H1 (cell line): ENCODE measurements around the gene TTC23. TPM values are rescaled to one million over a fixed set of nuclear protein-coding genes. Genes with fewer than 3 reads are reported as not detected.

ENCODE experiments used
- CTCF ChIA-PET: fragments of 300-600 bp; sonication (Branson Sonifier 250); formaldehyde crosslinking; loops from one replicate; lab custom pipeline; 2021; ENCODE audit not compliant: partially characterized antibody; lab: Charles Lee
- POLR2A ChIA-PET: fragments of 300-600 bp; sonication (Branson Sonifier 250); formaldehyde crosslinking; loops from one replicate; lab custom pipeline; 2021; ENCODE audit warnings: inconsistent platforms; ENCODE audit not compliant: partially characterized antibody; lab: Charles Lee
- DNase-seq, 2 experiments: peaks; one replicate each; pipeline versions ENCODE4 v3.0.0 to v3.0.0-alpha.2; 2010 to 2022; ENCODE audit warnings: low spot score in 2 of 2, low read depth in 1 of 2, mixed read lengths in 1 of 2
- FAIRE-seq: peaks from 2 replicates; lab custom pipeline; 2011; peaks lifted over from hg19 to GRCh38; lab: Jason Lieb, UNC
- H2AFZ ChIP-seq: 2 replicates; pipeline ENCODE4 v1.8.1; 2012; ENCODE audit warnings: low read length, inconsistent platforms
- H2AK5ac ChIP-seq: 2 replicates; pipeline ENCODE4 v1.6.1; 2013; ENCODE audit warnings: low read depth, low read length
- H2BK120ac ChIP-seq: replicated peaks from 2 replicates; pipeline ENCODE3; 2013; ENCODE audit warnings: low read depth, low read length, inconsistent platforms
- H2BK12ac ChIP-seq: 2 replicates; pipeline ENCODE4 v1.6.1; 2013; ENCODE audit warnings: low read depth, low read length
- H2BK15ac ChIP-seq: 2 replicates; pipeline ENCODE4 v1.6.1; 2013; ENCODE audit warnings: low read length
- H2BK20ac ChIP-seq: 2 replicates; pipeline ENCODE4 v1.6.1; 2013; ENCODE audit warnings: low read length
- H2BK5ac ChIP-seq: 2 replicates; pipeline ENCODE4 v1.6.1; 2013; ENCODE audit warnings: low read depth, low read length
- H3K14ac ChIP-seq: 2 replicates; pipeline ENCODE4 v1.6.1; 2013; ENCODE audit warnings: inconsistent platforms; ENCODE audit not compliant: insufficient read length
- H3K18ac ChIP-seq: 2 replicates; pipeline ENCODE4 v1.6.1; 2013; ENCODE audit warnings: low read length; ENCODE audit errors: extremely low read depth
- H3K23ac ChIP-seq: 2 replicates; pipeline ENCODE4 v1.6.1; 2013; ENCODE audit warnings: inconsistent platforms; ENCODE audit not compliant: insufficient read length
- H3K23me2 ChIP-seq: 2 replicates; pipeline ENCODE4 v1.6.1; 2013; ENCODE audit warnings: low read depth, low read length
- H3K27ac ChIP-seq: 2 replicates; pipeline ENCODE4 v1.6.1; 2011; ENCODE audit warnings: low read depth, low read length, inconsistent platforms
- H3K27me3 ChIP-seq, 4 experiments: replicated peaks in 1 of 4; 1 replicate in 1 of 4; 2 replicates in 3 of 4; pipeline versions ENCODE4 v1.6.1 to v1.8.1; 2011 to 2013; ENCODE audit warnings: low read length in 3 of 4, mild to moderate bottlenecking in 3 of 4, inconsistent platforms in 2 of 4, mixed read lengths in 2 of 4, moderate library complexity in 1 of 4; ENCODE audit not compliant: control insufficient read depth in 3 of 4, insufficient read depth in 3 of 4; ENCODE audit errors: extremely low read depth in 1 of 4
- H3K36me3 ChIP-seq, 4 experiments: 2 replicates each; pipeline versions ENCODE4 v1.6.1 to v1.8.1; 2011 to 2013; ENCODE audit warnings: mild to moderate bottlenecking in 4 of 4, low read length in 3 of 4, moderate library complexity in 2 of 4, control low read depth in 1 of 4, inconsistent platforms in 1 of 4; ENCODE audit not compliant: insufficient read depth in 4 of 4, control insufficient read depth in 2 of 4
- H3K4ac ChIP-seq: replicated peaks from 2 replicates; pipeline ENCODE3; 2013; ENCODE audit warnings: low read length, low read depth, mixed read lengths, inconsistent platforms; ENCODE audit not compliant: insufficient read length
- H3K4me1 ChIP-seq, 4 experiments: replicated peaks in 1 of 4; 1 replicate in 1 of 4; 2 replicates in 3 of 4; pipeline versions ENCODE4 v1.6.1 to v1.8.1; 2011 to 2013; ENCODE audit warnings: low read length in 3 of 4, inconsistent platforms in 2 of 4, mixed read lengths in 1 of 4; ENCODE audit not compliant: insufficient read depth in 4 of 4, control insufficient read depth in 3 of 4
- H3K4me2 ChIP-seq, 2 experiments: 2 replicates each; pipeline versions ENCODE4 v1.6.1 to v1.8.1; 2011 to 2013; ENCODE audit warnings: low read depth in 2 of 2, low read length in 2 of 2, control low read depth in 1 of 2, inconsistent platforms in 1 of 2, mild to moderate bottlenecking in 1 of 2; ENCODE audit not compliant: insufficient read depth in 1 of 2
- H3K4me3 ChIP-seq, 4 experiments: fragments of 200-600, 300-600 bp in 1 of 4; sonication (generic), shearing (Covaris generic), sonication (Bioruptor Twin) in 1 of 4; 2 replicates each; pipeline versions ENCODE4 v1.5.1 to v1.8.1; 2011 to 2016; ENCODE audit warnings: low read length in 4 of 4, low read depth in 3 of 4, control low read depth in 2 of 4, inconsistent platforms in 2 of 4, mild to moderate bottlenecking in 2 of 4, mixed read lengths in 1 of 4, moderate library complexity in 1 of 4; ENCODE audit not compliant: insufficient read depth in 2 of 4; ENCODE audit errors: extremely low read depth in 1 of 4
- H3K56ac ChIP-seq: replicated peaks from 2 replicates; pipeline ENCODE3; 2013; ENCODE audit warnings: low read depth, mild to moderate bottlenecking, mixed read lengths, low read length, inconsistent platforms; ENCODE audit not compliant: insufficient read length
- H3K79me1 ChIP-seq: 2 replicates; pipeline ENCODE4 v1.6.1; 2013; ENCODE audit warnings: low read depth, low read length, control low read depth
- H3K79me2 ChIP-seq, 2 experiments: 2 replicates each; pipeline versions ENCODE4 v1.6.1 to v1.8.1; 2012 to 2013; ENCODE audit warnings: low read length in 2 of 2, mild to moderate bottlenecking in 2 of 2, inconsistent platforms in 1 of 2; ENCODE audit not compliant: insufficient read depth in 2 of 2, control insufficient read depth in 1 of 2
- H3K9ac ChIP-seq, 4 experiments: replicated peaks in 1 of 4; 1 replicate in 1 of 4; 2 replicates in 3 of 4; pipeline versions ENCODE4 v1.6.1 to v1.8.1; 2011 to 2013; ENCODE audit warnings: low read depth in 3 of 4, low read length in 3 of 4, control low read depth in 2 of 4, mild to moderate bottlenecking in 2 of 4, moderate library complexity in 2 of 4, inconsistent platforms in 1 of 4; ENCODE audit errors: extremely low read depth in 1 of 4
- H3K9me3 ChIP-seq, 2 experiments: 2 replicates each; pipeline versions ENCODE4 v1.6.1 to v1.8.1; 2012 to 2013; ENCODE audit warnings: mild to moderate bottlenecking in 2 of 2, moderate library complexity in 2 of 2, control low read depth in 1 of 2, inconsistent platforms in 1 of 2, low read depth in 1 of 2, low read length in 1 of 2, mixed read lengths in 1 of 2; ENCODE audit not compliant: insufficient read depth in 2 of 2
- H4K20me1 ChIP-seq, 2 experiments: replicated peaks in 1 of 2; 2 replicates each; pipeline versions ENCODE3 to v1.8.1; 2011 to 2013; ENCODE audit warnings: inconsistent platforms in 2 of 2, low read length in 2 of 2, mild to moderate bottlenecking in 1 of 2; ENCODE audit not compliant: insufficient read depth in 2 of 2, control insufficient read depth in 1 of 2
- H4K5ac ChIP-seq: 2 replicates; pipeline ENCODE4 v1.6.1; 2013; ENCODE audit warnings: low read length, low read depth, mixed read lengths, inconsistent platforms; ENCODE audit not compliant: insufficient read length
- H4K8ac ChIP-seq: 2 replicates; pipeline ENCODE4 v1.8.0; 2013; ENCODE audit warnings: mild to moderate bottlenecking, moderate library complexity, low read length, inconsistent platforms; ENCODE audit not compliant: insufficient read depth; ENCODE audit errors: extremely low read depth
- H4K91ac ChIP-seq: replicated peaks from 2 replicates; pipeline ENCODE3; 2013; ENCODE audit warnings: low read length, mixed read lengths, inconsistent platforms; ENCODE audit not compliant: insufficient read length
- POLR2A ChIP-seq, 2 experiments: IDR thresholded peaks; 1 replicate in 1 of 2; 2 replicates in 1 of 2; pipeline ENCODE4 v1.6.1; 2011; ENCODE audit warnings: low read depth in 2 of 2, low read length in 2 of 2, mild to moderate bottlenecking in 2 of 2; ENCODE audit errors: control extremely low read depth in 1 of 2
- SAP30 ChIP-seq: fragments of 300-600 bp; sonication (generic); IDR thresholded peaks from 2 replicates; pipeline ENCODE4 v1.7.1; 2012; ENCODE audit warnings: low read length, moderate library complexity, mild to moderate bottlenecking, inconsistent platforms; ENCODE audit not compliant: insufficient read depth, insufficient replicate concordance
- USF2 ChIP-seq: IDR thresholded peaks from 2 replicates; pipeline ENCODE4 v1.6.1; 2011; ENCODE audit warnings: low read length, improper control_type of control experiment
- YY1 ChIP-seq: IDR thresholded peaks from 2 replicates; pipeline ENCODE4 v1.6.1; 2011; ENCODE audit warnings: low read depth, mild to moderate bottlenecking, low read length
- WGBS, 2 experiments: shearing (Covaris generic) in 1 of 2; methylation state at CpG; one replicate each; pipeline versions ENCODE4 v1.1.6 to v1.1.7; 2013 to 2015; ENCODE audit warnings: low lambda C conversion rate in 2 of 2, mixed read lengths in 2 of 2, inconsistent platforms in 1 of 2, low coverage in 1 of 2, missing lambda C conversion rate in 1 of 2; ENCODE audit not compliant: insufficient replicate concordance in 2 of 2, insufficient coverage in 1 of 2, insufficient read length in 1 of 2; ENCODE audit errors: extremely low coverage in 1 of 2, missing lambda C conversion rate in 1 of 2; 5-methylcytosine and 5-hydroxymethylcytosine counted together
- polyA plus RNA-seq, 7 experiments: library from polyadenylated mRNA; depleted of rRNA in 3 of 7; stranded (reverse) in 5 of 7; unstranded in 2 of 7; fragments of >200 nt in 5 of 7; fragments of 200-250 nt in 2 of 7; gene quantifications; 1 replicate in 5 of 7; 2 replicates in 1 of 7; 4 replicates in 1 of 7; pipeline versions ENCODE4 v1.2.1 to v1.2.3, GENCODE V29; 2011 to 2013; ENCODE audit warnings: missing spikeins in 2 of 7, mixed read lengths in 2 of 7
- total RNA-seq: library from RNA; stranded (reverse); fragmentation: NEBNext Ultra II Directional; extraction: Animal tissue kit (Norgen Biotek cat#: 25700); gene quantifications from 2 replicates; pipeline ENCODE4 v1.2.1, GENCODE V29; 2021

TTC23 gene
- total and polyA plus RNA-seq, 2 of the 8 experiments (the other 6 are each of a cell fraction or from before 2014, with no cell fraction given): 4.8 to 23.0 TPM

- Histone ChIP-seq H3K56ac (no peak overlapping the region), H2BK120ac (no peak overlapping the region), H4K20me1 (peaks cover 0 to 2% of the 10 kb centered on the region in 2 experiments), H4K91ac (no peak overlapping the region), H3K23me2 (no peaks in the 10 kb centered on the region), H2BK15ac (no peak overlapping the region), H4K5ac (no peak overlapping the region), H2AFZ (no peak overlapping the region)
- no peak for TF ChIP-seq POLR2A (IDR thresholded peaks at IDR 0.05; ENCODE audit: control extremely low read depth in 1 of 2, low read depth in 2 of 2, low read length in 2 of 2)
- no peak for TF ChIP-seq YY1
- TF ChIP-seq SAP30: no peak
- TF ChIP-seq USF2: no peak
- TF ChIP-seq, all 59 proteins: peak for 0
- Histone ChIP-seq H3K4me2 (no peak overlapping the region), H3K4me1 (0 out of 7 replicates have a peak, but pooled peaks cover 0 to under 1% (median 0%) of the 10 kb centered on the region in 4 experiments), H3K79me2 (no peaks in the 10 kb centered on the region), H2BK20ac (no peak overlapping the region; the same call in 1 of the 2 replicates), H3K4ac (no peak overlapping the region), H3K27me3 (no peaks in the 10 kb centered on the region), H2BK12ac (no peak overlapping the region), H3K79me1 (no peaks in the 10 kb centered on the region), H3K14ac (no peak overlapping the region), H3K36me3 (no peaks in the 10 kb centered on the region), H3K9ac (no peak overlapping the region), H3K9me3 (no peaks in the 10 kb centered on the region), H2AK5ac (no peak overlapping the region), H3K27ac (no peak overlapping the region), H3K18ac (no peak overlapping the region), H3K23ac (no peak overlapping the region), H4K8ac (peak overlapping the region; percentile 51; the same call in 1 of the 2 replicates), H3K4me3 (no peak overlapping the region), H2BK5ac (no peak overlapping the region)
- no peak for FAIRE-seq
- ChIA-PET POLR2A (no interaction called here), CTCF (interaction anchor here (0.6 to 0.9 kb wide), 2 partner anchors 12 to 84 kb away, joined by 3 to 4 read pairs; no protein-coding TSS in a partner anchor)
- 97% methylated on average over 12 of the region's 12 CpGs; no CpG with 5 or more reads in 1 of the 2 experiments for WGBS, 2 experiments
- DNase-seq: no peak
Observed at GRCh38 chr15:99257107-99257750, 7.8 kb upstream of the TTC23 start.
